Fibroblast of skin of back (primary cell): ENCODE measurements around the gene PPP2R5D.
"Not testable (repeated sequence)": the region's sequence is repeated elsewhere in the genome, so short reads cannot be mapped to it uniquely, and the experiment has no call there.

Experiments
- DNase-seq: peaks from one replicate; pipeline ENCODE4 v3.0.0-alpha.2; 2013

The PPP2R5D gene

DNA sequence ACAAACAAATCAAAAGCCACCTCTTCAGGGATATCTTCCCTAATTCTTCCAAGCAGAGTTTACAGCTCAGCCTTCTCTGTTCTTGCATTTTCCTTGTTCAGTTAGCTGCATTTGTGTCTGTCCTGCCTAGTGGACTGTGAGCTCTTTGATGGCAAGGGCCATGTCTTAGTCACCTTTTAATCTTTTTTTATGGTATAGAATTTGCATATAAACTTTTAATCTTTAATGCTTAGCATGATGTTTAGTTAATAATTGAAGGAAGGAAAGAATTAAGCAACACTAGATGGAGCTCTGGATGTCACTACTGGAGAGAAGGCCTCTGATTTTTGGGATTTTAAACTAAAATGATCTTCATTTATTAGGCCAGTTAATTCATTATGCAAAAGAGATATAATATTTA is 12.1 kb downstream of the PPP2R5D start:
- DNase-seq, result no peak

- not testable (repeated sequence) for DNase-seq
These were observed 13.8 kb downstream of the PPP2R5D start for GRCh38 chr6:42998205-42998604.

GRCh38 chr6:43001843-43002242 is 17.5 kb downstream of the PPP2R5D start:
- DNase-seq, result no peak

- no peak for DNase-seq
These were observed 21.5 kb downstream of the PPP2R5D start for GRCh38 chr6:43005844-43006243.

DNA sequence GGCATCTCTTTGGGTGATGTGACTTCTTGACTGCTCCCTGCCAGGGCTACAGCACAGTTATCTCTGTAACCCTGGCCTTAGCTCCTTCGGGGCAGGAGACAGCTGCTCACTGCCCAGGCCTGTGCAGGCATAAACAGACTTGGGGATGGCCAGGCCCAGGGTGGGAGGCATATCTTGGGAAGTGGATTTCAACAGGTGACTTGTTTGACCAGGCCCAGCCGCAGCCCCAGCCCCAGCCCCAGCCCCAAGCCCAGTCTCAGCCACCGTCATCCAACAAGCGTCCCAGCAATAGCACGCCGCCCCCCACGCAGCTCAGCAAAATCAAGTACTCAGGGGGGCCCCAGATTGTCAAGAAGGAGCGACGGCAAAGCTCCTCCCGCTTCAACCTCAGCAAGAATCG is 21.9 kb downstream of the PPP2R5D start:
- DNase-seq, result no peak

- no peak for DNase-seq
These were observed 22.8 kb downstream of the PPP2R5D start for GRCh38 chr6:43007126-43007525.

DNA sequence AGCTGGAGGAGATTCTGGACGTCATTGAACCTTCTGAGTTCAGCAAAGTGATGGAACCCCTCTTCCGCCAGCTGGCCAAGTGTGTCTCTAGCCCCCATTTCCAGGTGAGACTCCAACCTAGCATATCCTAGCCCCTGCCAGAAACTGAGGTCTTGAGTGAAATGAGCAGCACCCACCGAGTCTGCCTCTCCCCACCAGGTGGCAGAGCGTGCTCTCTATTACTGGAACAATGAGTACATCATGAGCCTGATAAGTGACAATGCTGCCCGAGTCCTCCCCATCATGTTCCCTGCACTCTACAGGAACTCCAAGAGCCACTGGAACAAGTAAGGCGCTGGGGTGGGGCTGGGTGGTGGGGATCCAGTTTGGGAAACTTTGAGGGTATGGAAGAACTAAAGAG is 24.8 kb downstream of the PPP2R5D start:
- peak; percentile 36 for DNase-seq

DNA sequence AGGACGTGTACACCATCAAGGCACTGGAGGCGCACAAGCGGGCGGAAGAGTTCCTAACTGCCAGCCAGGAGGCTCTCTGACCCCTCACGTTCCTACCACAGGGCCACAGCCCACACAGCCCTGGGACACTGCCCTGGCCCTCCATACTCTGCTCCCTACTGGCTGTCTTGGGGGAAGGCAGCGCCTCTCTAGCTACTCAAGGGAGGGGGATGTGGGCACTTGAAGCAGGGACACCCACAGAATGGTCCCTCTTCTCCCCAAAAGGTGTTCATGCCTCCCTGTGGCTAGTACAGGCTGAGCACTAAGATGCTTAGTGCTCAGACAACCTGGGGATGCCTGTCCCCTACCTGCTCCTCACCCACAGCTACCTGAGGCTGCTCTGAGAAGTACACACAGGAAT is 26.8 kb downstream of the PPP2R5D start:
- no peak for DNase-seq

GRCh38 chr6:43012364-43012763 is 28.0 kb downstream of the PPP2R5D start:
- DNase-seq, result no peak

DNA sequence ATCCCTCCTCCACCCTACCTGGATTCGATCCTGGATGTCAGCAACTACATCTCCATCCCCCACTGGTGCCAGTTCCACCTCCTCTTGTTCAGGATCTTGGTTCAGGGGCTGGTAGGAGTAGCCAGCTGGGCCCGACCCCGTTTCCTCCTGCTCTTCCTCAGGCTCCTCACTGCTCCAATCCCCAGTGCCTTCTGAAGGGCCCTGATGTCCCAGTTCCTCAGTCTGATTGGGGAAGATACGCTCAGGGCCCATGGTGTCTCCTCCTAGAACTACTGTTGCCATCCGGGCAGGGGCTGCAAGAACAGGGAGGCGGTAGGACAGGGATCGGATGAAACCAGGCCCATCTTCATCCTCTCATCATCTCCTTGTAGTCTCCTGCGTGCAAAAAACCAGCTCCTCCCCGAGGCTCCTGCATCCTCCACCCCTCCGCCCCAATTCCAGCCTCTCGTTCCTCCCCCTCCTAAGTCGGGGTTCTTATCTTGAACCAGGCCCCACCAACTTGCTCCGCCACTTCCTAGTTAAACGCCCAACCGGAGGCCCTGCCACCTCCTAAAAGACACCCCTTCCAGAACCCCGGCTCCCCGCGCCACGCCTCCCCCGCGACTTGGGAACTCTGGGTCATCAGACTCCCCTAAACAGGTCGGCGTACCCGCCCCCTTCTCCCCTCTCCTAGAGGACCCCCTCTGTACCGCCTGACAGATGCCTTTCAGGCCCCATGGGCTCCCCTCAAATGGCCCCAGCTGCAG is 28.9 kb downstream of the PPP2R5D start:
- peak; percentile 17 for DNase-seq

GRCh38 chr6:43013843-43014433 is 29.6 kb downstream of the PPP2R5D start, which contains the start of the genes KLHDC3 and MEA1:
Gene KLHDC3, plus strand, starts transcription at chr6:43014249. Its CDS starts 2,944 bp downstream, at chr6:43017193.
Gene MEA1, minus strand, starts transcription at chr6:43013946. Its CDS starts 133 bp downstream, at chr6:43013813.
- DNase-seq, result peak; percentile 100

DNA sequence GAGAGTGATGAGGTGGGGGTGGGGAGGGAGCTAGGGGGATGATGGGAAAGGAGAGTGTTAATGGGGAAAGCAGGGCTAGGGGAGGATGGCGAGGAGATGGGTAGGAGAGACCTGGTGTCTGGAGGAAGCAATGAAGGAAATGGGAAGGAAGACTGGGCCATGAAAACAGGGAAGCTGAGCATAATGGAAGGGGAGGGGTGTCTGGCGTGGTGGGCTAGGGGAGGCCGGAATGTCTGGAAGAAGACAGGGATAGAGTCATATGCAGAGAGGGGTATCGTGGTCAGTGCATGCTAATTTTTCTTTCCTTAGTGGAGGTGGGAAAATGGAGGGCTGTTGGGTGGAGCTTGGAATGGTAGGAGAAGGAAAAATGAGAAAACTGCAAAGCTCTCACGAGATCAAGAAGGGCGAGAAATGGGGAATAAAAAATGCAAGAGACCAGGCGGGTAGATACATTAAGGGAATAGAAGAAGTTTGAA is 30.1 kb downstream of the PPP2R5D start:
- DNase-seq, result peak; percentile 53

DNA sequence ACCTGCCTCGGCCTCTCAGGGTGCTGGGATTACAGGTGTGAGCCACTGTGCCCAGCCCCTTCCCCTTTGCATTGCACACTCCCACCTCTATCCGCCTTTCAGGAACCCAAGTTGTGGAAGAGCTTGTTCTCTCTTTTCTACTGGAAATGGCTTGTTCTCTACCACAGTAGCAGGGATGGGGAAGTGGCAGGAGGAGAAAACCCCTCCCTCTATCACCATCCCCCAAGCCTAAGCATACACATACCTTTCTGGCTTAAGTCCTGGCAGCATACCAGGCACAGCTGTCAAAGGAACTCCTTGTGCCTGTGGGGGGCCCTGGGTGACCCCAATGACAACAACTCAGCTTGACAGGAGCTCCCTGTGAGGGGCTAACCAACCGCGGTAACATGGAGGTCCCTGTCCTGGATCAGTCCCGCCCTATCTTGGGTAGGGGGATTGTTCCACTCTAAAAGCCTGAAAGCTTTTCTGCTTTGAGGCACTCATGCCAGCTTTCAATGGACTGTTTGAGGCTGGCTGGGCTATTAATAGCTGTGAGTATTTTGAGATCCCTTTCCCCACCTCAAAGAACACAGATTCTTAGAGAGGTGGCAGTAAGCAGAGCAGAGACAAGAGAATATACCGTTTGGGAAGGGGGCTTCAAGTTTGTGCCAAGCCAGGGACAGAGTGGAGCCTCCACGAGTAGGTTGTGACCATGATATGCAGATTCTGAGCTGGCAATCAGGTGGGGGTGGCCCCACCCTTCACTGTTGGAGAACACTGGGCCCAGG is 32.0 kb downstream of the PPP2R5D start:
- DNase-seq, result no peak

- no peak for DNase-seq
These were observed 32.6 kb downstream of the PPP2R5D start for GRCh38 chr6:43016943-43017334.

DNA sequence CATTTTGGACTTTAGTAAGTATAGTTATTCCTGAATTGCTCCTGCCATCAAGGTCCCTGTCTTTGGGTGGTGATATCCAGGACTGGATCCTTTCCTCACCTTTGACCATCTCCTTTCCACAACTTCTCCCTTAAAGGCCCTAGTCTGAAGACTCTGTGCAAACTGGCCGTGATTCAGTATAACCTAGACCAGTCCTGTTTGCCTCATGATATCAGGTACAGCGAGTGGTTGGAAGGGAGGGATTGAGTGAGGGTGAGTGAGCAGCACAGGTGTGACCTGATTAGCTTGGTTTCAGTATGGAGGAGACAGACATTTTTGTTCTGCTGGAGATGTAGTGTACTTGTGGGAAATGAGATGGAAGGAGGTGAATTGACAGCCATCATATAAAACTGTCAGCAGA is 34.8 kb downstream of the PPP2R5D start:
- DNase-seq, result no peak

DNA sequence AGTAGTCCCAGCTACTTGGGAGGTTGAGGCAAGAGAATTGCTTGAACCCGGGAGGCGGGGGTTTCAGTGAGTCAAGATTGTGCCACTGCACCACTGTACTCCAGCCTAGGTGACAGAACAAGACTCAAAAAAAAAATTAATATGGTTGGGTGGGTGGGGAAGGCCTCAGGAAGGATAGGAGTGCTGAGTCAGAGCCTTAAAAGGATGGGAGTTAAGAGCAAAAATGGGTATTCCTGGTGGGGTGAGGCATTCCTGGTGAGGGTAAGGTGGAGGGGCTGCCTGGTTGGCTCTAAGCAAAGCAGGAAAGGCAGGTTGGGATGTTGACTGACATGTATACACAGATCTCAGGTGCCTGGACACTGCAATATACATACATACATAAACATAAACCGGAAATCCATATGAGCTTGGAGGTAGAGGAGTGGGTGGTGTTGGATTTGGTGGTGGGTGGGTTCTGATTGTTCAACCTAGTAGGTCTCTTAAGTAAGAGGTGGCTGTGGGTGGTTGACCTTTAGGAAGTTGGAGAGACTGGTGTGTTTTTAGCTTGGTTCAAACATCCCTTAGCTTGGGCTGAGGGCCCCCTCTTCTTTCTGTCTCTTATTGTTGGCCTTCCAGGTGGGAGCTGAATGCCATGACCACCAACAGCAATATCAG is 35.8 kb downstream of the PPP2R5D start:
- no peak for DNase-seq

DNA sequence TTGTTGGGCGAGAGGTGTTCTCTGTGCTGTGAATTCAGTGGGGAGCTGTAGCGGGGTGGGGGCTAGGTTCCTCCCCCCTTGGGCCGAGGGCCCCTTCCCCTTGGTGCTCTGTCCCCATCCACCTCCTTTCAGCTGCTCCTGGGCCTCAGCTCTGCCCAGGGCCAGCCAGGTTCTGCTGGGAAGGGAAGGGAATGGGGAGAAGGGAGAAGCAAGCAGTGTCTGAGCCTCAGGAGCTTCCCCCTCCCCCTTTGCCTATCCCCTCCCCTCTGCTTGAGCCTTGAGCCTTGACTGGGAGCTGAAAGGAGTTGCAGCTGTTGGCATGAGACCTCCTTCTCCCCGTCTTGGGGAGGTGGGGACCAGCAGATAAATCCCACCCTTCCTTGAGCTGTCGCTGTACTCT is 36.5 kb downstream of the PPP2R5D start:
- no peak for DNase-seq

- peak; percentile 77 for DNase-seq
These were observed 37.1 kb downstream of the PPP2R5D start, which contains the start of gene RRP36 for GRCh38 chr6:43021270-43022047. Gene RRP36, plus strand, starts transcription at chr6:43021623. Its CDS starts 32 bp downstream, at chr6:43021655.

GRCh38 chr6:43024436-43024835 is 40.1 kb downstream of the PPP2R5D start:
- no peak for DNase-seq

DNA sequence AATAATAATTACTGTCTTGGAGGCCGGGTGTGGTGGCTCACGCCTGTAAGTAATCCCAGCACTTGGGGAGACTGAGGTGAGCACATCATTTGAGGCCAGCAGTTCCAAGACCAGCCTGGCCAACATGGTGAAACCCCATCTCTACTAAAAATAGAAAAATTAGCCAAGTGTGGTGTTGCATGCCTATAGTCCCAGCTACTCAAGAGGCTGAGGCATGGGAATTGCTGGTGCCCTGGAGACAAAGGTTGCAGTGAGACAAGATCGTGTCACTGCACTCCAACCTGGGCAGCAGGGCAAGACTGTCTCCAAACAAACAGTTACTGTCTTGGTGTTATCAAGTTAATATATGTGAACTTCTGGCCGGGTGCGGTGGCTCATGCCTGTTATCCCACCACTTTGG is 42.0 kb downstream of the PPP2R5D start:
- no peak for DNase-seq

DNA sequence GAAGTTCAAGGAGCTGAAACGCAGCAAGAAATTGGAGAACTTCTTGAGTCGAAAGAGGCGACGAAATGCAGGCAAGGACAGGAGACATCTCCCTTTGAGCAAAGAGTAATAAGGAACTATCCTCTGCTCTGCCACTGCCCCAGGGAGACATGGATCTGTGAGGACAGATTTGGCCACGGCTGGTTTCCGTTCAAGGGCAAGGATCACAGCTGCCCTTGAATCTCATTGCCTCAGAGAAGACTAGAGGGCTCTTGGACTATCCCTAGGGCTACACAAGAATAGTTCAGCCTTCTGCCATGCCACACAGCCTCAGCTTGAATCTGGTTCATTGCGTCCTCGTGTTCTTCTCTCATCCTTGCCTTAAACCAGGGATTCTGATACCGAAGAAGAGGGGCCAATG is 44.8 kb downstream of the PPP2R5D start:
- DNase-seq, result no peak

DNA sequence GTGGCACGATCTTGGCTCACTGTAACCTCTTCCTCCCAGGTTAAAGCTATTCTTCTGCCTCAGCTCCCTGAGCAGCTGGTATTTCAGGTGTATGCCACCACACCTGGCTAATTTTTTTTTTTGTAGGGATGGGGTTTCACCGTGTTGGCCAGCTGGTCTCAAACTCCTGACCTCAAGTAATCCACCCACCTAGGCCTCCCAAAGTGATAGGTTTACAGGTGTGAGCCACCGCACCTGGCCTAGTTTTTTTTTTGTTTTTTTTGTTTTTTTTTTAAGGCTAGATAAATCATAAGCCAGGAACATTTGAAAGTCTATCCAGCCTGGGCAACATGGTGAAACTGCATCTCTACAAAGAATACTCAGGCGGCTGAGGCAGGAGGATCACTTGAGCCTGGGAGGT is 48.0 kb downstream of the PPP2R5D start:
- no peak for DNase-seq
